Type B pancreatic cell (in vitro differentiated cells): ENCODE data around the gene KANSL1L. TPM values are rescaled to one million over a fixed set of nuclear protein-coding genes. Genes with fewer than 3 reads are reported as not detected.

Experiments used
- DNase-seq: peaks from one replicate; pipeline ENCODE4 v3.0.0; 2021; ENCODE audit warnings: mixed read lengths; ENCODE audit not compliant: unreplicated experiment; ENCODE audit errors: extremely low spot score
- H3K27ac Mint-ChIP-seq: 2 replicates; pipeline ENCODE4 v1.8.0; 2021; ENCODE audit warnings: mild to moderate bottlenecking, mixed read lengths
- H3K27me3 Mint-ChIP-seq: 2 replicates; pipeline ENCODE4 v1.8.0; 2021; ENCODE audit warnings: mixed read lengths
- H3K36me3 Mint-ChIP-seq: 2 replicates; pipeline ENCODE4 v1.8.0; 2021; ENCODE audit warnings: mixed read lengths
- H3K4me1 Mint-ChIP-seq: one replicate; pipeline ENCODE4 v1.8.0; 2021; ENCODE audit warnings: mixed read lengths; ENCODE audit not compliant: unreplicated experiment
- H3K4me3 Mint-ChIP-seq: 2 replicates; pipeline ENCODE4 v1.8.0; 2021; ENCODE audit warnings: mild to moderate bottlenecking, mixed read lengths
- H3K9me3 Mint-ChIP-seq: 2 replicates; pipeline ENCODE4 v1.8.0; 2021; ENCODE audit warnings: mixed read lengths
- CTCF ChIP-seq: fragments of 200-600 bp; sonication (generic); conservative IDR thresholded peaks from 2 replicates; pipeline ENCODE4 v1.5.0; 2021; ENCODE audit warnings: antibody characterized with exemption, mild to moderate bottlenecking
- total RNA-seq: library from RNA; stranded (reverse); gene quantifications from 2 replicates; pipeline ENCODE4 v1.2.1, GENCODE V29; 2021; ENCODE audit warnings: low replicate concordance

The KANSL1L gene
- total RNA-seq, 1 donor from 2014 or later = 17.2 TPM

DNA sequence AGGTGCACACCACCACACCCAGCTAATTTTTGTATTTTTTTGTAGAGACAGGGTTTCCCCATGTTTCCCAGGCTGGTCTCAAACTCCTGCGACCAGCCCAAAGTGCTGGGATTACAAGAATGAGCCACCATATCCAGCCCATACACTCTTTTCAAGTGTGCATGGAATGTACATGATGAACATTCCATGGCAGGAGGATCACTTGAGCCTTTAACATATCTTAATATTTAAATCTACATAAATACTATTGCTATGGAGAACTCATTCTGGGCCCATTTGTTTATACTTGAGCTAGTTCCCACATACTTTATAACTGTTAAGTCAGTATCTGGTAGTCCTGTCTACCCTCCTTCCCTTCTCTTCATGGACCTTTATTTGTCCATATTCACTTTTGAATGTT lies 120.3 kb downstream of the KANSL1L start:
- no peak for TF ChIP-seq CTCF
- Mint-ChIP-seq H3K36me3 (peaks cover 37% of the 10 kb centered on the region), H3K4me1 (no peaks in the 10 kb centered on the region), H3K9me3 (peaks cover 15% of the 10 kb centered on the region), H3K27ac (no peak overlapping the region), H3K4me3 (no peak overlapping the region), H3K27me3 (no peaks in the 10 kb centered on the region)
- DNase-seq = no peak

DNA sequence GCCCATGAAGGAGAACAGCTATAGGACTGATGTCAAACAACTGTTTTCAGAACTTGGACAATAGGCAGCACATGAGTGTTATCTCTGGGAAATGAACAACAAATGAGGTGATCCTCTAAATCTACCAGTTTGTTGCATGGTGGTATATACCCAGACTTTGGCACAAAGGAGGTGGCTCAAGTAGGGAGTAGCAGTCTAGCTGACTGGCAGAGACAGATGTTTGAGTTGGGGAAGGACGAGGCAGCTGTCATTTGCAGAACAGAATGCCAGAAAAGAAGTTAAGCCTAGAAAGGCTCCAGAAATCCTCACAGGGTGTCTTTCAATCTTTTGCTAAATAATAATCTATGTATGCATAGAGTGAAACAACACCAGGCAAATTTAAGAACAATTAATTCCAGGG lies 121.4 kb downstream of the KANSL1L start:
- peaks cover 36% of the 10 kb centered on the region for H3K36me3 Mint-ChIP-seq
- H3K27ac Mint-ChIP-seq = no peak overlapping the region
- H3K4me1 Mint-ChIP-seq = no peaks in the 10 kb centered on the region
- TF ChIP-seq CTCF = no peak
- DNase-seq = no peak
- no peaks in the 10 kb centered on the region for H3K27me3 Mint-ChIP-seq
- no peak overlapping the region for H3K4me3 Mint-ChIP-seq
- H3K9me3 Mint-ChIP-seq = peaks cover 11% of the 10 kb centered on the region

DNA sequence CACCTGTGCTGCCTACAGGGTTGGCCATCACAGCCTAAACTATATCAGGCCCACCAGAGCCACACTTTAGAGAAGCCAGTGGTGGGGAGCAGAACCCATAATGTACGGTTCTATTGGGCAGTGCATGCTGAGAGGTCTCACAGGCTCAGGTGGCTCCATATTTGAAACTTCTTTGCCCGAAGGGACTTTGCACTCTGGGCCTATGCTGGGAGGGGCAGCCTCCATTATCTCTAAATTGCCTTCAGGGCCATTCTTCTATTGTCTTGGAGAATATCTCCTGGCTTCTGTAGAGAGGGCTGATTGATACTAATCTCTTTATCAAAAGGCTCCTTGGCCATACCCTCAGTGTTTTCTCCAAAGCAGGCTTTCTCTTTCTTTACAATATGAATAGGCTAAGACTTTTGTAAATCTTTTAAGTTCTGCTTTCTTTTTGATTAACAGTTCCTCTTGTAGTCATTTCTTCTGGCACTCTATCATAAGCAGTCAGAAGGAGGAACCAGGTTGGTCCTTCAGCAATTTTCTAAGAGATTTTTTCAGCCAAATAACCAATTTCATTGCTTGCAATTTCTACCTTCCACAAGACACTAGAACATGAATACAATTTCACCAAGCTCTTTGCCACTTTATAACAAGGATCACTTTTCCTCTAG lies 124.2 kb downstream of the KANSL1L start:
- no peaks in the 10 kb centered on the region for H3K27me3 Mint-ChIP-seq
- no peak for TF ChIP-seq CTCF
- H3K9me3 Mint-ChIP-seq = peaks cover 11% of the 10 kb centered on the region
- no peaks in the 10 kb centered on the region for H3K4me1 Mint-ChIP-seq
- DNase-seq = no peak
- peaks cover 25% of the 10 kb centered on the region for H3K36me3 Mint-ChIP-seq
- no peak overlapping the region for H3K4me3 Mint-ChIP-seq
- no peak overlapping the region for H3K27ac Mint-ChIP-seq

DNA sequence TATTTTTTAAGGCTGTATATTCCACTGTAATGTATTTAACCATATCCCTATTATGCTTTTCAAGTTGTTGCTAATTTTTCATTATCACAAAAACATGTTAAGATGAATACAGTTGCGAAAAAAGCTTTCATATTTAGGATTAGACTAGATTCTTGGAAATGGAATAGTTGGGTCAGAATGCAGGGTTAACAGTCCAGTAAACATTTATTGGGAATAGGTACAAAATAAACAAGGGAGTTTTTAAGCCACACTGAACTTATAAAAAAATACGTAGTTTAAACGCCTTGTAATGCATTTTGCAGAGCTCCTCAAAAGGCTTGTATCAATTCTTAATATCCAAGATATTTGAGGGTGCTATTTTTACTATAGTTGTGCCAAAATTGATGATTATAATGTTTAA lies 133.1 kb downstream of the KANSL1L start:
- H3K4me1 Mint-ChIP-seq = no peaks in the 10 kb centered on the region
- peaks cover 7% of the 10 kb centered on the region for H3K36me3 Mint-ChIP-seq
- no peaks in the 10 kb centered on the region for H3K27me3 Mint-ChIP-seq
- H3K4me3 Mint-ChIP-seq = no peak overlapping the region
- peaks cover 4% of the 10 kb centered on the region for H3K9me3 Mint-ChIP-seq
- DNase-seq = no peak
- no peak overlapping the region for H3K27ac Mint-ChIP-seq
- TF ChIP-seq CTCF = no peak

- no peak for TF ChIP-seq CTCF
- Mint-ChIP-seq H3K9me3 (peaks cover 4% of the 10 kb centered on the region), H3K4me1 (no peaks in the 10 kb centered on the region), H3K36me3 (peaks cover 7% of the 10 kb centered on the region), H3K4me3 (no peak overlapping the region), H3K27ac (peak overlapping the region; percentile 70), H3K27me3 (no peaks in the 10 kb centered on the region)
- no peak for DNase-seq
Measured at GRCh38 chr2:210035679-210036078, 135.5 kb downstream of the KANSL1L start.
